ENCODE data around the gene CAMSAP3.
"Not testable (repeated sequence)": the region's sequence is repeated elsewhere in the genome, so short reads cannot be mapped to it uniquely, and the experiment has no call there.

Gene CAMSAP3

GRCh38 chr19:7575434-7576040 is 20.1 kb upstream of the CAMSAP3 start:
- no peak for DNase-seq (ENCODE audit: low read depth)

GRCh38 chr19:7577422-7577821 is 18.2 kb upstream of the CAMSAP3 start:
- not testable (repeated sequence) for DNase-seq (ENCODE audit: low read depth)

GRCh38 chr19:7578127-7578526 is 17.5 kb upstream of the CAMSAP3 start:
- no peak for DNase-seq (ENCODE audit: low read depth)

GRCh38 chr19:7579182-7579581 is 16.5 kb upstream of the CAMSAP3 start:
- no peak for DNase-seq (ENCODE audit: low read depth)

- DNase-seq (ENCODE audit: low read depth): no peak
Measured at GRCh38 chr19:7582446-7582845, 13.2 kb upstream of the CAMSAP3 start.

GRCh38 chr19:7589822-7590221 is 5.8 kb upstream of the CAMSAP3 start:
- DNase-seq (ENCODE audit: low read depth): no peak

GRCh38 chr19:7590256-7590655 is 5.4 kb upstream of the CAMSAP3 start:
- no peak for DNase-seq (ENCODE audit: low read depth)

- no peak for DNase-seq (ENCODE audit: low read depth)
Measured at GRCh38 chr19:7596211-7596937, 711 bp downstream of the CAMSAP3 start.

GRCh38 chr19:7597689-7598088 is 2.0 kb downstream of the CAMSAP3 start:
- DNase-seq (ENCODE audit: low read depth): no peak

- DNase-seq (ENCODE audit: low read depth): no peak
Measured at GRCh38 chr19:7598180-7598579, 2.5 kb downstream of the CAMSAP3 start.

- DNase-seq (ENCODE audit: low read depth): no peak
Measured at GRCh38 chr19:7600721-7601120, 5.1 kb downstream of the CAMSAP3 start.

- no peak for DNase-seq (ENCODE audit: low read depth)
Measured at GRCh38 chr19:7602240-7602934, 6.7 kb downstream of the CAMSAP3 start.

GRCh38 chr19:7602935-7603497 is 7.4 kb downstream of the CAMSAP3 start:
- DNase-seq (ENCODE audit: low read depth): no peak

- DNase-seq (ENCODE audit: low read depth): no peak
Measured at GRCh38 chr19:7603919-7604318, 8.3 kb downstream of the CAMSAP3 start.

- DNase-seq (ENCODE audit: low read depth): no peak
Measured at GRCh38 chr19:7605490-7606222, 10.0 kb downstream of the CAMSAP3 start.

- DNase-seq (ENCODE audit: low read depth): no peak
Measured at GRCh38 chr19:7606289-7606688, 10.6 kb downstream of the CAMSAP3 start.

GRCh38 chr19:7607212-7607873 is 11.7 kb downstream of the CAMSAP3 start:
- no peak for DNase-seq (ENCODE audit: low read depth)

- DNase-seq (ENCODE audit: low read depth): no peak
Measured at GRCh38 chr19:7607874-7608560, 12.4 kb downstream of the CAMSAP3 start.

GRCh38 chr19:7610491-7611240 is 15.0 kb downstream of the CAMSAP3 start:
- DNase-seq (ENCODE audit: low read depth): no peak

GRCh38 chr19:7611541-7612279 is 16.0 kb downstream of the CAMSAP3 start:
- DNase-seq (ENCODE audit: low read depth): no peak
